Calu3 (cell line): Measurements from ENCODE around the gene CEP85. TPM values are rescaled to one million over a fixed set of nuclear protein-coding genes. Genes with fewer than 3 reads are reported as not detected.

ENCODE experiments used
- BruUV-seq: library from RNA; stranded (reverse); fragments of 400-500 nt; replicated peaks from 2 replicates; lab custom pipeline; 2021; lab: Mats Ljungman, UMichigan
- CTCF ChIA-PET: fragments of 300-600 bp; sonication (Branson Sonifier 250); formaldehyde crosslinking; loops from one replicate; lab custom pipeline; 2022; ENCODE audit warnings: antibody characterized with exemption; lab: Charles Lee
- DNase-seq: peaks from one replicate; pipeline ENCODE4 v3.0.0; 2022
- H3K27ac Mint-ChIP-seq: one replicate; pipeline ENCODE4 v1.8.0; 2022; ENCODE audit warnings: mixed read lengths; ENCODE audit not compliant: unreplicated experiment
- H3K27me3 Mint-ChIP-seq: one replicate; pipeline ENCODE4 v1.8.0; 2022; ENCODE audit warnings: mixed read lengths; ENCODE audit not compliant: unreplicated experiment
- H3K36me3 Mint-ChIP-seq: one replicate; pipeline ENCODE4 v1.8.0; 2022; ENCODE audit warnings: mild to moderate bottlenecking, moderate library complexity, mixed read lengths; ENCODE audit not compliant: insufficient read depth, unreplicated experiment
- H3K4me1 Mint-ChIP-seq: one replicate; pipeline ENCODE4 v1.8.0; 2022; ENCODE audit warnings: mild to moderate bottlenecking, low read depth, mixed read lengths; ENCODE audit not compliant: unreplicated experiment
- H3K4me3 Mint-ChIP-seq: one replicate; pipeline ENCODE4 v1.8.0; 2022; ENCODE audit warnings: mild to moderate bottlenecking, low read depth, moderate library complexity, mixed read lengths; ENCODE audit not compliant: unreplicated experiment
- H3K9me3 Mint-ChIP-seq: one replicate; pipeline ENCODE4 v1.8.0; 2022; ENCODE audit warnings: low read depth, mixed read lengths; ENCODE audit not compliant: unreplicated experiment
- CTCF ChIP-seq: fragments of 200-600 bp; IDR thresholded peaks from one replicate; pipeline ENCODE4 v1.8.0; 2022; ENCODE audit warnings: antibody characterized with exemption; ENCODE audit not compliant: unreplicated experiment
- intact Hi-C: fragments of 100-400 bp; cut with micrococcal nuclease; formaldehyde crosslinking; loops from one replicate; pipeline ENCODE4 v1.10.0; 2022; ENCODE audit not compliant: unreplicated experiment
- total RNA-seq: library from RNA; stranded (reverse); gene quantifications from 2 replicates; pipeline ENCODE4 v1.2.3, GENCODE V29; 2022

Gene CEP85
- total RNA-seq, 1 experiment from 2014 or later, result 19.9 TPM

- peaks cover 14% of the 10 kb centered on the region for H3K27me3 Mint-ChIP-seq
- no peak for TF ChIP-seq CTCF
- TSS peak; percentile 44 for BruUV-seq
Measured at GRCh38 chr1:26189331-26189730, 44.7 kb upstream of the CEP85 start.

GRCh38 chr1:26189751-26190275 lies 44.2 kb upstream of the CEP85 start:
- TF ChIP-seq CTCF, result no peak
- BruUV-seq, result no TSS peak
- H3K4me1 Mint-ChIP-seq, result no peaks in the 10 kb centered on the region
- H3K9me3 Mint-ChIP-seq, result no peaks in the 10 kb centered on the region
- no peak overlapping the region for H3K4me3 Mint-ChIP-seq
- intact Hi-C loops, result no loop called here
- H3K27ac Mint-ChIP-seq, result no peak overlapping the region
- H3K27me3 Mint-ChIP-seq, result peaks cover 14% of the 10 kb centered on the region
- no peak for DNase-seq
- peaks cover 6% of the 10 kb centered on the region for H3K36me3 Mint-ChIP-seq
- CTCF ChIA-PET, result interaction anchor here (0.6 to 1.0 kb wide), 3 partner anchors 12 to 209 kb away, joined by 3 to 4 read pairs (median 4); partner anchors contain the start of genes CEP85 and CNKSR1

More at GRCh38 chr1:26189331-26189730, 44.7 kb upstream of the CEP85 start:
- no peak for DNase-seq
- Mint-ChIP-seq H3K27ac (no peak overlapping the region), H3K4me3 (no peak overlapping the region), H3K4me1 (no peaks in the 10 kb centered on the region), H3K36me3 (peaks cover 6% of the 10 kb centered on the region), H3K9me3 (no peaks in the 10 kb centered on the region)
- intact Hi-C loops, result no loop called here
- CTCF ChIA-PET, result no interaction called here

- TF ChIP-seq CTCF, result no peak
- BruUV-seq, result no TSS peak
- H3K27me3 Mint-ChIP-seq, result peaks cover 18% of the 10 kb centered on the region
- no peaks in the 10 kb centered on the region for H3K9me3 Mint-ChIP-seq
- no peak within 1 kb of the TSS for H3K4me3 Mint-ChIP-seq
- no peaks in the 10 kb centered on the region for H3K4me1 Mint-ChIP-seq
- DNase-seq, result no peak
- intact Hi-C loops, result no loop called here
- no peak within 1 kb of the TSS for H3K27ac Mint-ChIP-seq
- H3K36me3 Mint-ChIP-seq, result peaks cover 6% of the 10 kb centered on the region
- CTCF ChIA-PET, result interaction anchor here (0.6 to 1.0 kb wide), 3 partner anchors 13 to 209 kb away, joined by 3 to 4 read pairs (median 4); partner anchors contain the start of genes CEP85 and CNKSR1
Measured at GRCh38 chr1:26190373-26190987, 43.5 kb upstream of the CEP85 start, which contains the start of gene CATSPER4. Gene CATSPER4, plus strand, starts transcription at chr1:26190602. Its CDS starts 26 bp downstream, at chr1:26190628.

- no peak for TF ChIP-seq CTCF
- no peak for DNase-seq
- Mint-ChIP-seq H3K27ac (no peak overlapping the region), H3K27me3 (peaks cover 31% of the 10 kb centered on the region), H3K4me1 (no peaks in the 10 kb centered on the region), H3K9me3 (no peaks in the 10 kb centered on the region), H3K4me3 (no peak overlapping the region), H3K36me3 (no peaks in the 10 kb centered on the region)
- BruUV-seq, result no TSS peak
- CTCF ChIA-PET, result interaction anchor here (0.6 to 0.7 kb wide), 2 partner anchors 361 to 430 kb away, joined by 3 to 8 read pairs; no protein-coding TSS in a partner anchor
- intact Hi-C loops, result no loop called here
Measured at GRCh38 chr1:26191739-26192138, 42.3 kb upstream of the CEP85 start.
